ENCODE data around the gene SULT4A1. TPM values are rescaled to one million over a fixed set of nuclear protein-coding genes. Genes with fewer than 3 reads are reported as not detected.

The SULT4A1 gene
- total RNA-seq, 2 donors from 2014 or later = 0.12 TPM; not detected in 1

GRCh38 chr22:43881091-43882061 is 19.1 kb upstream of the SULT4A1 start:
- no peaks in the 10 kb centered on the region for H3K36me3 ChIP-seq
- no peak overlapping the region for H3K27ac ChIP-seq
- DNase-seq (ENCODE audit: low spot score) = no peak
- no peaks in the 10 kb centered on the region for H3K9me3 ChIP-seq
- no peak overlapping the region for H3K4me3 ChIP-seq
- no peaks in the 10 kb centered on the region for H3K4me1 ChIP-seq
- TF ChIP-seq CTCF (IDR thresholded peaks at IDR 0.05) = no peak
- H3K27me3 ChIP-seq = no peaks in the 10 kb centered on the region

GRCh38 chr22:43880541-43880991 is 18.3 kb upstream of the SULT4A1 start:
- no peak overlapping the region for H3K27ac ChIP-seq
- no peaks in the 10 kb centered on the region for H3K36me3 ChIP-seq
- H3K27me3 ChIP-seq = no peaks in the 10 kb centered on the region
- no peak for TF ChIP-seq CTCF (IDR thresholded peaks at IDR 0.05)
- DNase-seq (ENCODE audit: low spot score) = no peak
- H3K9me3 ChIP-seq = no peaks in the 10 kb centered on the region
- H3K4me3 ChIP-seq = no peak overlapping the region
- no peaks in the 10 kb centered on the region for H3K4me1 ChIP-seq

GRCh38 chr22:43879901-43880540 is 17.7 kb upstream of the SULT4A1 start:
- H3K4me1 ChIP-seq = no peaks in the 10 kb centered on the region
- TF ChIP-seq CTCF (IDR thresholded peaks at IDR 0.05) = no peak
- DNase-seq (ENCODE audit: low spot score) = no peak
- no peaks in the 10 kb centered on the region for H3K36me3 ChIP-seq
- H3K27me3 ChIP-seq = no peaks in the 10 kb centered on the region
- H3K27ac ChIP-seq = no peak overlapping the region
- no peak overlapping the region for H3K4me3 ChIP-seq
- H3K9me3 ChIP-seq = no peaks in the 10 kb centered on the region

- Histone ChIP-seq H3K36me3 (no peaks in the 10 kb centered on the region), H3K27me3 (no peaks in the 10 kb centered on the region), H3K27ac (no peak overlapping the region), H3K4me1 (no peaks in the 10 kb centered on the region), H3K9me3 (no peaks in the 10 kb centered on the region), H3K4me3 (no peak overlapping the region)
- no peak for TF ChIP-seq CTCF (IDR thresholded peaks at IDR 0.05)
- no peak for DNase-seq (ENCODE audit: low spot score)
Measured at GRCh38 chr22:43878831-43879550, 16.7 kb upstream of the SULT4A1 start.

- DNase-seq (ENCODE audit: low spot score) = no peak
- TF ChIP-seq CTCF (IDR thresholded peaks at IDR 0.05) = no peak
- H3K27me3 ChIP-seq = no peaks in the 10 kb centered on the region
Measured at GRCh38 chr22:43878079-43878795, 15.9 kb upstream of the SULT4A1 start.

More at GRCh38 chr22:43878079-43878795, 15.9 kb upstream of the SULT4A1 start:
- H3K4me3 ChIP-seq = no peak overlapping the region
- H3K36me3 ChIP-seq = no peaks in the 10 kb centered on the region
- no peak overlapping the region for H3K27ac ChIP-seq
- no peaks in the 10 kb centered on the region for H3K4me1 ChIP-seq
- no peaks in the 10 kb centered on the region for H3K9me3 ChIP-seq
